PFSK-1 (cell line): ENCODE results near the gene ZBTB37.

ENCODE experiments used
- POLR2AphosphoS5 ChIP-seq: IDR thresholded peaks from 2 replicates; pipeline ENCODE4 v1.6.1; 2012; ENCODE audit warnings: low read depth, mild to moderate bottlenecking, control low read depth, low read length, moderate library complexity
- REST ChIP-seq, 2 experiments: IDR thresholded peaks; 2 replicates each; pipeline versions ENCODE4 v1.6.1 to v1.8.0; 2011 to 2012; ENCODE audit warnings: low read depth in 2 of 2, low read length in 2 of 2, control low read depth in 1 of 2, inconsistent platforms in 1 of 2, mild to moderate bottlenecking in 1 of 2, moderate library complexity in 1 of 2; ENCODE audit not compliant: insufficient read depth in 1 of 2
- TAF1 ChIP-seq: IDR thresholded peaks from 2 replicates; pipeline ENCODE4 v1.6.1; 2012; ENCODE audit warnings: low read length, control low read depth, borderline replicate concordance; ENCODE audit not compliant: insufficient read depth

- TF ChIP-seq REST (IDR thresholded peaks at IDR 0.05; ENCODE audit: insufficient read depth in 1 of 2, low read depth in 2 of 2, low read length in 2 of 2), result peak in 1 of 2 experiments; percentile 75; a peak in 2 of 4 replicates
- TF ChIP-seq TAF1, result no peak
- TF ChIP-seq POLR2AphosphoS5, result no peak
These were observed 2.3 kb downstream of the ZBTB37 start for GRCh38 chr1:173870252-173871075.
